Measurements from ENCODE around the gene CEBPE. TPM values are rescaled to one million over a fixed set of nuclear protein-coding genes. Genes with fewer than 3 reads are reported as not detected.

Gene CEBPE
- total RNA-seq, 2 donors from 2014 or later, result not detected

GRCh38 chr14:23124337-23124954 lies 5.4 kb upstream of the CEBPE start:
- no peak for ATAC-seq
- H3K27me3 Mint-ChIP-seq, result peaks cover 7 to 8% of the 10 kb centered on the region in 2 donors
- no peaks in the 10 kb centered on the region for H3K36me3 Mint-ChIP-seq
- H3K27ac Mint-ChIP-seq, result no peak overlapping the region
- no peaks in the 10 kb centered on the region for H3K9me3 Mint-ChIP-seq
- DNase-seq (ENCODE audit: low spot score), result no peak
- peaks cover 12 to 15% of the 10 kb centered on the region in 2 donors for H3K4me1 Mint-ChIP-seq (ENCODE audit: low read depth in 2 of 2)
- H3K4me3 Mint-ChIP-seq, result no peak overlapping the region

GRCh38 chr14:23123419-23123818 lies 4.4 kb upstream of the CEBPE start:
- Mint-ChIP-seq H3K36me3 (no peaks in the 10 kb centered on the region), H3K27me3 (peaks cover 0 to 3% of the 10 kb centered on the region in 2 donors), H3K4me1 (ENCODE audit: low read depth in 2 of 2) (peaks cover 12 to 15% of the 10 kb centered on the region in 2 donors), H3K27ac (no peak overlapping the region), H3K9me3 (no peaks in the 10 kb centered on the region), H3K4me3 (no peak overlapping the region)
- DNase-seq (ENCODE audit: low spot score) (peak; percentile 35), ATAC-seq (no peak)

DNA sequence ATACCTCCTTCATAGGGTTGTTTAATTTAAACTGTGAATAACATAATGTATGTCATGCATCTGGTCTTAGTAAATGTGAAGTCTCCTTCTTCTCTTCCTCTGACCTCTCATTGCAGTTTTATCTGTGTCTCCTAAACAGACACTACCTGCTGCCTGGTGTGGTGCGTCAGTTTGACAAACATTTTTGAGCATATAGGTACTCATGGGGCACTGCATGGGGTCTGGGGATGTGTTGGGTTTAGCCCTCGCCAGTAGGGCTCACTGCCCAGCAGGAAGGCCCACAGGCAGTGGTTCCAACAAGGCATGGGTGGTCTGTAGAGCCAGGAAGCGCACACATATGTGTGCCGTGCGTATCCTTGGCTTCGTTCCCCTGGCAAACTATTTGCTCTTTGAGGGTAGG lies 3.0 kb upstream of the CEBPE start:
- peaks cover 12 to 15% of the 10 kb centered on the region in 2 donors for H3K4me1 Mint-ChIP-seq (ENCODE audit: low read depth in 2 of 2)
- ATAC-seq (no peak), DNase-seq (ENCODE audit: low spot score) (no peak)
- peaks cover 0 to 3% of the 10 kb centered on the region in 2 donors for H3K27me3 Mint-ChIP-seq
- no peaks in the 10 kb centered on the region for H3K9me3 Mint-ChIP-seq
- no peak overlapping the region for H3K4me3 Mint-ChIP-seq
- no peaks in the 10 kb centered on the region for H3K36me3 Mint-ChIP-seq
- no peak overlapping the region for H3K27ac Mint-ChIP-seq

GRCh38 chr14:23121361-23121771 lies 2.3 kb upstream of the CEBPE start:
- H3K27ac Mint-ChIP-seq, result peak overlapping the region; percentile 22 to 67

DNA sequence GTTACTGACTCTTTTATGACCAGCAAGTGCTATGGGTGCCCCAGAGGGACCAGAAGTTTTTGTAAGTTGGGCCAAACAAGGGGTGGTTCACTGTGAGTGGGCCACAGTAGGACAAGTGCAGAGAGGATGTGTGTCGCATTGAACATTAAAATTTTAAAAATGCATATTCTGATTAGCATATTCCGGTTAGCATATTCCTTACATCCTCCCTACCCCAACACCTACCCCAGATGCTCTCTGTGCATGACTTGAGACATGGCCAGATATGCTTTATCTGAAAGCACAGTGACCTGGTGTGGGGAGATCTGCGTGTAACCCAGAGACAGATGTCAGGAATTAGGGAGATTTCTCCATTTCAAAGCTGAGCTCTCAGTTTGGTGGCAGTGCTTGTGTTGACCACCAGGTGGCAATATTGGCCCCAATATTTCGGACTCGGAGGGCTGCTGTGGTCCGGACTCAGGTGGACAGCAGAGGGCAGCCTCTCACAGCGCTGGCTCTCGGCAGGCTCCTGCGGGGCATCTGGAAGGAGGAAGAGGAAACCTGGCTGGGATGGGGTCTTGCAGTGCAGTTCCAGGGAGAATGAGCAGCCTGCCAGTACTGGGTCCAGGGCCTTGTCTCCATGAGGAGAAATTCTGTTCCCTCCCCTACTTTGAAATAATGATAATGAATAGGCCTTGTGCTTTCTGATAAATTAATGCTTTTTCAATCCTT lies 1.6 kb upstream of the CEBPE start:
- Mint-ChIP-seq H3K4me1 (ENCODE audit: low read depth in 2 of 2) (peaks cover 12 to 15% of the 10 kb centered on the region in 2 donors), H3K27ac (peak overlapping the region; percentile 22 to 67), H3K36me3 (no peaks in the 10 kb centered on the region), H3K9me3 (no peaks in the 10 kb centered on the region), H3K4me3 (peak overlapping the region; percentile 60), H3K27me3 (peaks cover 0 to 3% of the 10 kb centered on the region in 2 donors)
- DNase-seq (ENCODE audit: low spot score), result peak; percentile 87
- peak; percentile 86 to 93 for ATAC-seq

More at GRCh38 chr14:23121361-23121771, 2.3 kb upstream of the CEBPE start:
- ATAC-seq (peak in 1 of 2 donors; percentile 61), DNase-seq (ENCODE audit: low spot score) (peak; percentile 53)
- Mint-ChIP-seq H3K36me3 (no peaks in the 10 kb centered on the region), H3K9me3 (no peaks in the 10 kb centered on the region), H3K4me1 (ENCODE audit: low read depth in 2 of 2) (peaks cover 12 to 15% of the 10 kb centered on the region in 2 donors), H3K27me3 (peaks cover 0 to 3% of the 10 kb centered on the region in 2 donors), H3K4me3 (peak overlapping the region; percentile 60)

- H3K27me3 Mint-ChIP-seq, result peaks cover under 1 to 7% of the 10 kb centered on the region in 2 donors
- H3K27ac Mint-ChIP-seq, result no peak overlapping the region
- H3K9me3 Mint-ChIP-seq, result no peaks in the 10 kb centered on the region
- DNase-seq (ENCODE audit: low spot score), result peak; percentile 35
- H3K36me3 Mint-ChIP-seq, result no peaks in the 10 kb centered on the region
- no peak overlapping the region for H3K4me3 Mint-ChIP-seq
- ATAC-seq, result no peak
- H3K4me1 Mint-ChIP-seq (ENCODE audit: low read depth in 2 of 2), result peaks cover 12 to 15% of the 10 kb centered on the region in 2 donors
These were observed 590 bp upstream of the CEBPE start for GRCh38 chr14:23119363-23120327.

DNA sequence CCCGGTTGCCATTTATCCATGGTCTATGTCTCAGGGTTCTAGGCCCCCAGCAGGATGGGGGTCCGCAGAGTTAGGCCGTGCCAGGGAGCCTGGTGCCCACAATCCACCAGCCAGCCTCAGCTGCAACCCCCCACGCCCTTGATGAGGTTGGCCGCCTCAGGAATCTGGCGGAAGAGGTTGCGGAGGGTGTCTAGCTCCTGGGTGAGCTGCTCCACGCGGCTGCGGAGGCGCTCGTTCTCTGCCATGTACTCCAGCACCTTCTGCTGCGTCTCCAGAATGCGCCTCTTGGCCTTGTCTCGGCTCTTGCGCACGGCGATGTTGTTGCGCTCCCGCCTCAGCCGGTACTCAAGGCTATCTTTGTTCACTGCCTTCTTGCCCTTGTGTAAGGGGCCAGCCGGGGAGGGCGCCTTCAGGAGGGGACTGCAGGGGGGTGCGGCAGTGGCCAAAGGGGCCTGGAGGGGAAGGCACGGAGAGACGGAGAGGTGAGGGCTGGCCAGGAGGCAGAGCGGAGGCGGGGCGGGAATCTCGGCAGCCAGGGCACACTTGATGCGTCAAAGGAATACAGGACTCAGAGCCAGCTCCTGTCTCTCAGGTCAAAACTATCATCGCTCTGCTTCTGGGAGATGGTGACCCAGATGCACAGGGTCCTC lies 1.6 kb downstream of the CEBPE start:
- H3K27me3 Mint-ChIP-seq, result peaks cover 7 to 8% of the 10 kb centered on the region in 2 donors
- no peak for ATAC-seq

DNA sequence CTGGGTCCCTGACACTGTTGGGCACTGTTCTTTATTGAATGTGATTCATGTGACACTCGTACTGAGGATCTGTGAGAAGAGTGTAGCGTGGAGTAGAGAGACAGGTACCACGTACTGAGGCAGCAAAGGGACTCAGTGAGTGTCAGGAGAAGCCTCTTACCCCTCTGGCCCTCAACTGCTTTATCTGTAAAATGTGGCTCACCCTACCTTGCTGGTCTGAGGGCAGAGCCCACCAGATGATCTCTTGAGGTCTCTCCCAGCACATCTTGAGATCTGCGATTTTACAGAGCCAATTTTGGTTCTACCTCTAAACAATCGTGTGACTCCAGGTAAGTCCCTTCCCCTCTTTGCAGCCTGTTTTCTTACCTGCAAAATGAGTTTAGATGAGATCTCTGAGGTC lies 3.1 kb downstream of the CEBPE start:
- Mint-ChIP-seq H3K4me3 (no peak overlapping the region), H3K4me1 (ENCODE audit: low read depth in 2 of 2) (peaks cover 4 to 8% of the 10 kb centered on the region in 2 donors), H3K27me3 (peaks cover 7 to 8% of the 10 kb centered on the region in 2 donors), H3K36me3 (no peaks in the 10 kb centered on the region), H3K27ac (no peak overlapping the region), H3K9me3 (no peaks in the 10 kb centered on the region)
- ATAC-seq (no peak), DNase-seq (ENCODE audit: low spot score) (no peak)

More for the DNA sequence above, 1.6 kb downstream of the CEBPE start:
- DNase-seq (ENCODE audit: low spot score), result peak; percentile 56
- no peaks in the 10 kb centered on the region for H3K9me3 Mint-ChIP-seq
- H3K4me1 Mint-ChIP-seq (ENCODE audit: low read depth in 2 of 2), result peaks cover 12 to 15% of the 10 kb centered on the region in 2 donors
- H3K4me3 Mint-ChIP-seq, result no peak overlapping the region
- H3K27ac Mint-ChIP-seq, result no peak overlapping the region
- H3K36me3 Mint-ChIP-seq, result no peaks in the 10 kb centered on the region

DNA sequence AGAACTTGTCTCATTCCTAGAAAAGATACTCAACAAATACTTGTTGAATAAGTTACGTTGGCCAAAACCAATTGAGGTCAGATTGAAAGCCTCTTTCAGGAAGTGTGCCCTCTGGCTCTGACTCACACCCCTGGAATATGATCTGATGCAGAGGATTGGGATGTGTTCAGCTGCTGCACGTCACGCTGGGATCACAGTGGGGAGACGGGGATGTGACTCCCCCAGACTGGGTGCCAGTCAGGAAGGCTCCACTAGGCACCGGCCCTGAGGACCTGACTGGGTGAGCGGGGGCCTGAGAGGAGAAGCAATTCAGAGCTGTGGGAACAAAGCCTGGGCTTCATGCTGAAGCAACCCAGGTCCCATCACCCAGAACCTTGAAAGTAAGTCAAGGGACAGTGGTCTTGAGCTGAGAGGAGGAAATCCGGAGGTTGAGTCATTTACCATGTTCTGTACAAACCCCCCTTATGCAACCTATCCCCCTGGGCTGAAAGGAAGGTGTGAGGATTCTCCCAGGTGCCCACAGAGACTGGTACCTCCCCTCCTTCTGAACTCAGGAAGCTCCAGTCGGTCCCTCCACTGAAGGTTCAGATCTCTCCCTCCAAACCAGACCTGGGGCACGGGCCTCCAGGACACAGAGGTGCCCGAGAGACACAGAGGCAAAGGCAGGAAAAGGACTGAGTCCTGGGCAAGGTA lies 3.9 kb downstream of the CEBPE start:
- ATAC-seq (no peak), DNase-seq (ENCODE audit: low spot score) (peak; percentile 49)
- peaks cover 7 to 8% of the 10 kb centered on the region in 2 donors for H3K27me3 Mint-ChIP-seq
- no peaks in the 10 kb centered on the region for H3K9me3 Mint-ChIP-seq
- H3K4me1 Mint-ChIP-seq (ENCODE audit: low read depth in 2 of 2), result peaks cover 0 to under 1% of the 10 kb centered on the region in 2 donors
- no peaks in the 10 kb centered on the region for H3K36me3 Mint-ChIP-seq
- H3K4me3 Mint-ChIP-seq, result no peak overlapping the region
- no peak overlapping the region for H3K27ac Mint-ChIP-seq

- H3K27ac Mint-ChIP-seq, result no peak overlapping the region
- H3K4me1 Mint-ChIP-seq (ENCODE audit: low read depth in 2 of 2), result no peaks in the 10 kb centered on the region
- H3K4me3 Mint-ChIP-seq, result no peak overlapping the region
- no peaks in the 10 kb centered on the region for H3K9me3 Mint-ChIP-seq
- H3K27me3 Mint-ChIP-seq, result peaks cover 7 to 8% of the 10 kb centered on the region in 2 donors
- DNase-seq (ENCODE audit: low spot score) (peak; percentile 44), ATAC-seq (no peak)
- no peaks in the 10 kb centered on the region for H3K36me3 Mint-ChIP-seq
These were observed 4.4 kb downstream of the CEBPE start for GRCh38 chr14:23114669-23115038.

- Mint-ChIP-seq H3K4me3 (no peak overlapping the region), H3K27ac (no peak overlapping the region), H3K9me3 (no peaks in the 10 kb centered on the region), H3K36me3 (no peaks in the 10 kb centered on the region), H3K27me3 (peaks cover 7 to 8% of the 10 kb centered on the region in 2 donors), H3K4me1 (ENCODE audit: low read depth in 2 of 2) (no peaks in the 10 kb centered on the region)
- no peak for DNase-seq (ENCODE audit: low spot score)
- ATAC-seq, result no peak
These were observed 5.0 kb downstream of the CEBPE start for GRCh38 chr14:23114120-23114458.

- Mint-ChIP-seq H3K4me1 (ENCODE audit: low read depth in 2 of 2) (no peaks in the 10 kb centered on the region), H3K4me3 (no peak overlapping the region), H3K27ac (no peak overlapping the region), H3K27me3 (peaks cover 7 to 8% of the 10 kb centered on the region in 2 donors), H3K36me3 (no peaks in the 10 kb centered on the region), H3K9me3 (no peaks in the 10 kb centered on the region)
- ATAC-seq (no peak), DNase-seq (ENCODE audit: low spot score) (no peak)
These were observed 5.5 kb downstream of the CEBPE start for GRCh38 chr14:23113431-23114119.
